Occipital lobe (tissue), 2 donors: Measurements from ENCODE around the gene UBLCP1. TPM values are rescaled to one million over a fixed set of nuclear protein-coding genes. Genes with fewer than 3 reads are reported as not detected.
"Not testable (repeated sequence)": the region's sequence is repeated elsewhere in the genome, so short reads cannot be mapped to it uniquely, and the experiment has no call there.

Experiments
- DNase-seq: peaks from one replicate; lab custom pipeline; 2025; lab: John Stamatoyannopoulos, UW
- total RNA-seq: library from RNA; depleted of rRNA; stranded (reverse); fragments of >200 nt; gene quantifications from one replicate; pipeline ENCODE4 v1.2.3, GENCODE V29; 2014

Gene UBLCP1
- total RNA-seq, 1 donor from 2014 or later, result 14.0 TPM

- DNase-seq, result no peak
Observed at GRCh38 chr5:159249158-159249557, 13.9 kb upstream of the UBLCP1 start.

GRCh38 chr5:159252195-159252594 lies 10.9 kb upstream of the UBLCP1 start:
- DNase-seq, result no peak

GRCh38 chr5:159257007-159257406 lies 6.1 kb upstream of the UBLCP1 start:
- no peak for DNase-seq

- DNase-seq, result no peak
Observed at GRCh38 chr5:159257629-159258283, 5.3 kb upstream of the UBLCP1 start.

- DNase-seq, result no peak
Observed at GRCh38 chr5:159258361-159258760, 4.7 kb upstream of the UBLCP1 start.

GRCh38 chr5:159260212-159260611 lies 2.9 kb upstream of the UBLCP1 start:
- DNase-seq, result not testable (repeated sequence)

DNA sequence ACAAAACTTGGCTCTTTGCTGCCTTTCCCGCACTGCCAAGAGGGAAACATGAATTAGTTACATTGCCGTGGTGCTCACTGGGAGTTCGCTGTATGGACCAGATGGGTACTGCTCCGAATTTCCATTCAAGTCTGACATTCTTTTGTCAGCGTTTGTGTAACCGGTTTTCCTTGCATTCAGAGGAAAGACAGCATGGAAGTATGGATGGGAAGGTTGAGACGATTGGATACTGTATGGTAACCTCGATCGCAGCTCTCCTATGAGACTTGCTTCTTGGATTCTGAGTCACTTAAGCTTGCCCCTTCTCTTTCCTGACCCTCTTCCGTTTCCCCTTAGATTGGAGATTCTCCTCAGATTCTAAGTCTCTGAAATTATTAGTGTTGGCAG lies 625 bp upstream of the UBLCP1 start:
- DNase-seq, result peak; percentile 4

GRCh38 chr5:159263569-159263905 lies 447 bp downstream of the UBLCP1 start:
- DNase-seq, result no peak

- DNase-seq, result not testable (repeated sequence)
Observed at GRCh38 chr5:159266764-159267163, 3.7 kb downstream of the UBLCP1 start.

- no peak for DNase-seq
Observed at GRCh38 chr5:159269723-159270122, 6.6 kb downstream of the UBLCP1 start.

- DNase-seq, result no peak
Observed at GRCh38 chr5:159273923-159274322, 10.8 kb downstream of the UBLCP1 start.

DNA sequence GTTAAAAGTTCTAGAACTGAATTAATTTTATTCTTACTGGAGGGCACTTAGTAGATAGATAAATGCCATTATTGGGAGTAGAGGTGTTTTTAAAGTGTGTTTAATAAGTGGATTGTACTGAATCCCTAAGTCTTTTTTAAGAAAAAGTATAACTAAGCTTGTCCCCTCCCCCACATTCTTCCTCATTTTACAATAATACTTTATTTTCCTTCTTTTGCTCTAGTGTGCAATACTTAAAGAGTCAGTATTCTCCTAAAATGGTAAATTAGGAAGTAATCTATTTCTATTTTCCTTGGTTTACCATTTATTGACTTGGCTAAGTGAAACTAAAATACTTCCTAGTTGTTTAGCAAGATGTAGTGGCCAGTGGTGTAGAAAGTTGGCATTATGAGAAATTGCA lies 11.6 kb downstream of the UBLCP1 start:
- no peak for DNase-seq

GRCh38 chr5:159286420-159287035 lies 23.4 kb downstream of the UBLCP1 start:
- no peak for DNase-seq

GRCh38 chr5:159290741-159291140 lies 27.7 kb downstream of the UBLCP1 start:
- no peak for DNase-seq

GRCh38 chr5:159294921-159295320 lies 31.8 kb downstream of the UBLCP1 start:
- no peak for DNase-seq

DNA sequence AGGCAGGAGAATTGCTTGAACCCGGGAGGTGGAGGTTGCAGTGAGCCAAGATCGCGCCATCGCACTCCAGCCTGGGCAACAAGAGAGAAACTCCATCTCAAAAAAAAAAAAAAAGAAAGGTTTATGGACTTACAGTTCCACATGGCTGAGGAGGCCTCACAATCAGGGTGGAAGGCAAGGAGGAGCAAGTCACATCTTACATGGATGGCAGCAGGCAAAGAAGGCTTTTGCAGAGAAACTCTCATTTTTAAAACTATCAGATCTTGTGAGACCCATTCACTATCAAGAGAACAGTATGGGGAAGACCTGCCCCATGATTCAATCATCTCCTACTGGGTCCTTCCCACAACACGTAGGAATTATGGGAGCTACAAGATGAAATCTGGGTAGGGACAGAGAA lies 34.2 kb downstream of the UBLCP1 start:
- not testable (repeated sequence) for DNase-seq

- DNase-seq, result no peak
Observed at GRCh38 chr5:159301466-159301865, 38.4 kb downstream of the UBLCP1 start.

DNA sequence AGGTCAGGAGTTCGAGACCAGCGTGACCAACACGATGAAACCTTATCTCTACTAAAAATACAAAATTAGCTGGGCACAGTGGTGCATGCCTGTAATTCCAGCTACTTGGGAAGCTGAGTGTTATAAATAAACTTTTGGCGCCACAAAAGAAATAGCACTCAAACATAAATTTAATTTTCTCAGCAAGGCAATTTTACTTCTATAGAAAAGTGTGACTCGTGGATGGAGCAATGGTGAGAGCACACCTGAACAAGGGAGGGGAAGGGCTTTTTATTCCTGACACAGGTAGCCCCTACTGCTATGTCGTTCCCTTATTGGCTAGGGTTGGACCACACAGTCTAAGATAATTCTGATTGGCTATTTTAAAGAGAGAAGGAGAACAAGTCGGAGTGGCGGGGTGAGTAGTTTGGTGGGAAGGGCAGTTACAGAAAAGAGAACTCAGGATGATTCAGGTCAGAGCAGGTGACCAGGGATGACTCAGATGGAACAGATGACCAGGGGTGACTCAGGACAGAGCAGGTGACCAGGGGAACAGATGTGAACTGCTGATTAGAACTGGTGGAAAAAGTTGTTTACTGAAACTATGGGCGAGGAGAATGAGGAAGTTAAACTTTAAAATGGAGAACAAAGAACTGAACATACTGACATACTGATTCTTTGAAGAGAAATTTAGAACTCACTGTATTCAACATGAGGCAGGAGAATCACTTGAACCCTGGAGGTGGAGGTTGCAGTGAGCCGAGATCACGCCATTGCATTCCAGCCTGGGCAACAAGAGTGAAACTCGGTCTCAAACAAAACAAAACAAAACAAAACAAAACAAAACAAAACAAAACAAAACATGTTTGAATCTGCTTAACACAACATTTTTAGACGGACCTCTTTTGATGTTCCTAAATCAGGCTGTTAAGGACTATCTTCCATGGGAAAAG lies 39.1 kb downstream of the UBLCP1 start:
- DNase-seq, result not testable (repeated sequence)

DNA sequence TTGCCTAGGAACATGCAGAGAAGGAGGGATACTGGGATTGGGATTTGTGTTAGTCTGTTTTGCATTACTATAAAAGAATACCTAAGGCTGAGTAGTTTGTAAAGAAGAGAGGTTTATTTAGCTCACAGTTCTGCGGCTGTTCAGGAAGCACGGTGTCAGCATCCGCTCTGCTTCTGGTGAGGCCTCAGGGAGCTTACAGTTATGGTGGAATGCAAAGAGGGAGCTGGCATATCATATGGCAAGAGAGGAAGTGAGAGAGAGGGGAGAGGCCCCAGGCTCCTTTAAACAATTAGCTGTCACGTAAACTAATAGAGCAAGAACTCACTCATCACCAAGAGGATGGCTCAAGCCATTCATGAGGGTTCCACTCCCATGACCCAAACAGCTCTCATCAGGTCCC lies 40.2 kb downstream of the UBLCP1 start:
- no peak for DNase-seq

- no peak for DNase-seq
Observed at GRCh38 chr5:159304961-159305595, 42.0 kb downstream of the UBLCP1 start.

- DNase-seq, result no peak
Observed at GRCh38 chr5:159309689-159310433, 46.8 kb downstream of the UBLCP1 start.
